GM23338 (cell line): Measurements from ENCODE around the gene QPCTL. TPM values are rescaled to one million over a fixed set of nuclear protein-coding genes. Genes with fewer than 3 reads are reported as not detected.

Experiments used
- ATAC-seq: fragments of 200-7000 bp; cut with Tn5 transposase; 3 replicates; pipeline ENCODE4 v1.9.1; 2020
- DNase-seq: peaks from one replicate; pipeline ENCODE4 v3.0.0-alpha.2; 2015; ENCODE audit warnings: low spot score
- H2AFZ ChIP-seq: fragments of 200-600 bp; sonication (generic); 2 replicates; pipeline ENCODE4 v1.8.0; 2016; ENCODE audit warnings: antibody characterized with exemption, mild to moderate bottlenecking, moderate library complexity
- H3F3A ChIP-seq: fragments of 200-600 bp; sonication (generic); replicated peaks from 2 replicates; pipeline ENCODE4 v1.8.0; 2017; ENCODE audit warnings: antibody characterized with exemption, mixed run types, low read depth
- H3K27ac ChIP-seq: fragments of 200-600 bp; sonication (generic); 2 replicates; pipeline ENCODE4 v1.6.1; 2016; ENCODE audit warnings: low read depth
- H3K27me3 ChIP-seq: fragments of 200-600 bp; sonication (generic); 2 replicates; pipeline ENCODE4 v1.8.0; 2016; ENCODE audit warnings: mild to moderate bottlenecking, mixed run types, moderate library complexity; ENCODE audit not compliant: insufficient read depth
- H3K36me3 ChIP-seq: fragments of 200-600 bp; sonication (generic); 2 replicates; pipeline ENCODE4 v1.8.0; 2016; ENCODE audit warnings: mild to moderate bottlenecking; ENCODE audit not compliant: insufficient read depth
- H3K4me1 ChIP-seq: fragments of 200-600 bp; sonication (generic); 2 replicates; pipeline ENCODE4 v1.8.0; 2016; ENCODE audit warnings: mild to moderate bottlenecking, moderate library complexity; ENCODE audit not compliant: insufficient read depth
- H3K4me2 ChIP-seq: fragments of 200-600 bp; sonication (generic); 2 replicates; pipeline ENCODE4 v1.7.1; 2017; ENCODE audit warnings: mixed run types
- H3K4me3 ChIP-seq: fragments of 200-600 bp; sonication (generic); 2 replicates; pipeline ENCODE4 v1.6.1; 2016; ENCODE audit warnings: mixed run types
- H3K79me2 ChIP-seq: fragments of 200-600 bp; sonication (generic); replicated peaks from 2 replicates; pipeline ENCODE4 v1.8.0; 2017; ENCODE audit warnings: mild to moderate bottlenecking; ENCODE audit not compliant: insufficient read depth
- H3K9me2 ChIP-seq: fragments of 200-600 bp; sonication (generic); 2 replicates; pipeline ENCODE4 v1.8.0; 2017; ENCODE audit not compliant: insufficient read depth
- H4K20me1 ChIP-seq: fragments of 200-600 bp; sonication (generic); replicated peaks from 2 replicates; pipeline ENCODE4 v1.8.0; 2017; ENCODE audit warnings: mild to moderate bottlenecking; ENCODE audit not compliant: insufficient read depth
- H3K27ac Mint-ChIP-seq: 2 replicates; pipeline ENCODE4 v1.8.0; 2020; ENCODE audit warnings: inconsistent platforms, mild to moderate bottlenecking, moderate library complexity, mixed read lengths
- H3K27me3 Mint-ChIP-seq: 3 replicates; pipeline ENCODE4 v1.8.0; 2022; ENCODE audit warnings: low read depth, mild to moderate bottlenecking, moderate library complexity, mixed read lengths, inconsistent platforms; ENCODE audit not compliant: insufficient read depth, poor library complexity
- H3K36me3 Mint-ChIP-seq: 3 replicates; pipeline ENCODE4 v1.8.0; 2021; ENCODE audit warnings: low read depth, mild to moderate bottlenecking, inconsistent platforms, moderate library complexity, mixed read lengths
- H3K4me1 Mint-ChIP-seq: 3 replicates; pipeline ENCODE4 v1.8.0; 2020; ENCODE audit warnings: mild to moderate bottlenecking, inconsistent platforms, mixed read lengths
- H3K4me3 Mint-ChIP-seq: 3 replicates; pipeline ENCODE4 v1.8.0; 2021; ENCODE audit warnings: moderate library complexity, mild to moderate bottlenecking, inconsistent platforms, mixed read lengths
- H3K9me3 Mint-ChIP-seq: 3 replicates; pipeline ENCODE4 v1.8.0; 2020; ENCODE audit warnings: moderate library complexity, mild to moderate bottlenecking, inconsistent platforms, mixed read lengths
- CREB1 ChIP-seq: fragments of 250-450 bp; sonication (Bioruptor Pico); IDR thresholded peaks from 2 replicates; pipeline ENCODE4 v1.5.0; 2020; ENCODE audit warnings: low read depth, mild to moderate bottlenecking, moderate library complexity
- CTCF ChIP-seq, 2 experiments: fragments of 200-600 bp in 1 of 2; sonication (generic) in 1 of 2; conservative IDR thresholded peaks; 2 replicates each; pipeline versions ENCODE4 v1.5.1 to v1.6.1; 2016 to 2017; ENCODE audit warnings: antibody characterized with exemption in 2 of 2, low read depth in 2 of 2, mild to moderate bottlenecking in 2 of 2, moderate library complexity in 1 of 2
- EZH2phosphoT487 ChIP-seq: fragments of 200-600 bp; sonication (generic); IDR thresholded peaks from one replicate; pipeline ENCODE4 v1.8.1; 2018; ENCODE audit warnings: antibody characterized with exemption; ENCODE audit not compliant: unreplicated experiment
- JUNB ChIP-seq: IDR thresholded peaks from one replicate; pipeline ENCODE4 v1.6.1; 2016; ENCODE audit warnings: antibody characterized with exemption; ENCODE audit not compliant: unreplicated experiment
- ZNF331 ChIP-seq: fragments of 250-450 bp; sonication (Bioruptor Pico); IDR thresholded peaks from 2 replicates; pipeline ENCODE4 v1.5.0; 2020; ENCODE audit warnings: low read depth, mild to moderate bottlenecking, moderate library complexity
- ZNF462 ChIP-seq: fragments of 250-450 bp; sonication (Bioruptor Pico); IDR thresholded peaks from 2 replicates; pipeline ENCODE4 v1.5.0; 2020; ENCODE audit warnings: mild to moderate bottlenecking, moderate library complexity
- polyA plus RNA-seq: library from polyadenylated mRNA; unstranded; fragments of >200 nt; fragmentation: Nextera tagmentation; extraction: Ambion mirVana; gene quantifications from 2 replicates; pipeline ENCODE4 v1.2.1, GENCODE V29; 2016
- total RNA-seq: library from RNA; depleted of rRNA; stranded (reverse); fragments of >200 nt; shearing (Covaris generic); gene quantifications from 2 replicates; pipeline ENCODE4 v1.2.3, GENCODE V29; 2014
- TF ChIP-seq, protein P1 (sequence below): IDR thresholded peaks from one replicate; pipeline ENCODE4 v1.6.1; 2018; ENCODE audit warnings: antibody characterized with exemption; ENCODE audit not compliant: unreplicated experiment

Gene QPCTL
- total and polyA plus RNA-seq, 2 experiments from 2014 or later, result 10.6 to 26.2 TPM

- no peak for TF ChIP-seq ZNF462 (CRISPR knock-in tag)
These were observed 46.1 kb upstream of the QPCTL start (continued) for GRCh38 chr19:45646345-45646698.

DNA sequence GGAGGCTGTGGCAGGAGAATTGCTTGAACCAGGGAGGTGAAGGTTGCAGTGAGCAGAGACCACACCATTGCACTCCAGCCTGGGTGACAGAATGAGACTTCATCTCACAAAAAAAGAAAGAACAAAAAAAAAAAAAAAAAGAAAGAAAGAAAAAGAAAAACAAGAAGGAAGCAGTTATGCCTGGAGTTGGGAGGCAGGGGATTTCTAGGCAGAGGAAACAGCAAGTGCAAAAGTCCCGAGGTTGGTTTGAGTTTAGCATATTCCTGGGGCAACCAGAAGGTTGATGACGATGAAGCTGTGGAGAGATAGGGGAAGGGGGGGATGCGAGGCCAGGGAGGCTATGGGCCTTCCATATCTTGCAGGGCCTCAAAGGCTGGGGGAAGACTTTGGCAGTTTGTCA is 41.7 kb upstream of the QPCTL start:
- no peak overlapping the region for H3K27ac ChIP-seq
- peaks cover 4% of the 10 kb centered on the region; the same call in 1 of the 2 replicates for H3K4me1 ChIP-seq
- Mint-ChIP-seq H3K4me1 (peaks cover 12% of the 10 kb centered on the region; the same call in 2 of the 3 replicates), H3K9me3 (peaks cover 21% of the 10 kb centered on the region; the same call in 2 of the 3 replicates), H3K36me3 (peaks cover 3% of the 10 kb centered on the region; the same call in 1 of the 3 replicates), H3K27me3 (peaks cover 15% of the 10 kb centered on the region), H3K4me3 (no peak overlapping the region), H3K27ac (no peak overlapping the region)
- H3K36me3 ChIP-seq, result no peaks in the 10 kb centered on the region
- H3K4me2 ChIP-seq, result no peak overlapping the region
- H3F3A ChIP-seq, result no peaks in the 10 kb centered on the region
- no peaks in the 10 kb centered on the region for H3K9me2 ChIP-seq
- H3K79me2 ChIP-seq, result no peaks in the 10 kb centered on the region
- no peak overlapping the region for H2AFZ ChIP-seq
- H4K20me1 ChIP-seq, result no peaks in the 10 kb centered on the region
- H3K27me3 ChIP-seq, result no peaks in the 10 kb centered on the region
- ATAC-seq (no peak), DNase-seq (no peak)
- H3K4me3 ChIP-seq, result no peak overlapping the region
- no peak for TF ChIP-seq CREB1 (CRISPR knock-in tag)
- no peak for TF ChIP-seq JUNB
- no peak for TF ChIP-seq EZH2phosphoT487
- TF ChIP-seq ZNF331 (CRISPR knock-in tag), result no peak
- TF ChIP-seq, protein P1, sequence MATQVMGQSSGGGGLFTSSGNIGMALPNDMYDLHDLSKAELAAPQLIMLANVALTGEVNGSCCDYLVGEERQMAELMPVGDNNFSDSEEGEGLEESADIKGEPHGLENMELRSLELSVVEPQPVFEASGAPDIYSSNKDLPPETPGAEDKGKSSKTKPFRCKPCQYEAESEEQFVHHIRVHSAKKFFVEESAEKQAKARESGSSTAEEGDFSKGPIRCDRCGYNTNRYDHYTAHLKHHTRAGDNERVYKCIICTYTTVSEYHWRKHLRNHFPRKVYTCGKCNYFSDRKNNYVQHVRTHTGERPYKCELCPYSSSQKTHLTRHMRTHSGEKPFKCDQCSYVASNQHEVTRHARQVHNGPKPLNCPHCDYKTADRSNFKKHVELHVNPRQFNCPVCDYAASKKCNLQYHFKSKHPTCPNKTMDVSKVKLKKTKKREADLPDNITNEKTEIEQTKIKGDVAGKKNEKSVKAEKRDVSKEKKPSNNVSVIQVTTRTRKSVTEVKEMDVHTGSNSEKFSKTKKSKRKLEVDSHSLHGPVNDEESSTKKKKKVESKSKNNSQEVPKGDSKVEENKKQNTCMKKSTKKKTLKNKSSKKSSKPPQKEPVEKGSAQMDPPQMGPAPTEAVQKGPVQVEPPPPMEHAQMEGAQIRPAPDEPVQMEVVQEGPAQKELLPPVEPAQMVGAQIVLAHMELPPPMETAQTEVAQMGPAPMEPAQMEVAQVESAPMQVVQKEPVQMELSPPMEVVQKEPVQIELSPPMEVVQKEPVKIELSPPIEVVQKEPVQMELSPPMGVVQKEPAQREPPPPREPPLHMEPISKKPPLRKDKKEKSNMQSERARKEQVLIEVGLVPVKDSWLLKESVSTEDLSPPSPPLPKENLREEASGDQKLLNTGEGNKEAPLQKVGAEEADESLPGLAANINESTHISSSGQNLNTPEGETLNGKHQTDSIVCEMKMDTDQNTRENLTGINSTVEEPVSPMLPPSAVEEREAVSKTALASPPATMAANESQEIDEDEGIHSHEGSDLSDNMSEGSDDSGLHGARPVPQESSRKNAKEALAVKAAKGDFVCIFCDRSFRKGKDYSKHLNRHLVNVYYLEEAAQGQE, result no peak
- TF ChIP-seq CTCF (conservative IDR thresholded peaks at IDR 0.05; ENCODE audit: low read depth in 2 of 2), result no peak
